Uterus (tissue), 2 donors: ENCODE data around the gene HPCA.

Source experiments
- CTCF ChIP-seq, 4 experiments: fragments of 200-600 bp in 2 of 4; fragments of 450-650 bp in 2 of 4; sonication (generic) in 2 of 4; IDR thresholded peaks; one replicate each; pipeline ENCODE4 v1.5.1; 2016 to 2019; ENCODE audit warnings: antibody characterized with exemption in 4 of 4, mild to moderate bottlenecking in 2 of 4, moderate library complexity in 1 of 4
- POLR2A ChIP-seq, 2 donors: fragments of 450-650 bp; IDR thresholded peaks; one replicate each; pipeline ENCODE4 v1.6.1; 2016; ENCODE audit warnings: antibody characterized with exemption in 2 of 2, mild to moderate bottlenecking in 1 of 2, moderate library complexity in 1 of 2

GRCh38 chr1:32925403-32926162 is 39.3 kb downstream of the HPCA start:
- TF ChIP-seq CTCF (IDR thresholded peaks at IDR 0.05) (no peak), POLR2A (IDR thresholded peaks at IDR 0.05) (no peak)
